DND-41 (cell line): ENCODE results near the gene TSHZ2.

Experiments used
- EZH2 ChIP-seq: IDR thresholded peaks from 3 replicates; pipeline ENCODE4 v1.6.1; 2012; ENCODE audit warnings: borderline replicate concordance, low read depth, mild to moderate bottlenecking, moderate library complexity, low read length, inconsistent platforms; ENCODE audit not compliant: severe bottlenecking
- TF ChIP-seq, protein P1 (sequence below): IDR thresholded peaks from 2 replicates; pipeline ENCODE4 v1.5.1; 2012; ENCODE audit warnings: borderline replicate concordance, low read length, moderate library complexity, mild to moderate bottlenecking; ENCODE audit not compliant: poor library complexity, severe bottlenecking; ENCODE audit errors: extremely low read depth

DNA sequence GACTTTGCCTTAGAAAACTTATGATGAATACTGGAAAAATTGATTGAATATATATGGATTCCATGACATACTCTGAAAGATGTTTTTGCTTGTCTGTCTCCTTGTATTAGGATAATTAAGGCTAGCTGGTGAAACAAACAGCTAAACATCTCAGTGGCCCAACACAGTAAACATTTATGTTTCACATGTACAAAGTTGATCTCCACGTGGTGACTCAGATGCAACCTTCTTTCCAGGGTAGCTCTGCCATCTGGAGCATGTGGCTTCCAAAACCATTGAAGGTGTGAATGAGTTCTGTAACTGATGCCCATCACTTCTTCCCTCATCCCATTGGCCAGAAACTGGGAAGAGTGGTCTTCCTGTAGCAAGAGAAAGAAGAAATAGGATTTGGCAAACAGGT, 196.3 kb downstream of the TSHZ2 start:
- TF ChIP-seq, protein P1, sequence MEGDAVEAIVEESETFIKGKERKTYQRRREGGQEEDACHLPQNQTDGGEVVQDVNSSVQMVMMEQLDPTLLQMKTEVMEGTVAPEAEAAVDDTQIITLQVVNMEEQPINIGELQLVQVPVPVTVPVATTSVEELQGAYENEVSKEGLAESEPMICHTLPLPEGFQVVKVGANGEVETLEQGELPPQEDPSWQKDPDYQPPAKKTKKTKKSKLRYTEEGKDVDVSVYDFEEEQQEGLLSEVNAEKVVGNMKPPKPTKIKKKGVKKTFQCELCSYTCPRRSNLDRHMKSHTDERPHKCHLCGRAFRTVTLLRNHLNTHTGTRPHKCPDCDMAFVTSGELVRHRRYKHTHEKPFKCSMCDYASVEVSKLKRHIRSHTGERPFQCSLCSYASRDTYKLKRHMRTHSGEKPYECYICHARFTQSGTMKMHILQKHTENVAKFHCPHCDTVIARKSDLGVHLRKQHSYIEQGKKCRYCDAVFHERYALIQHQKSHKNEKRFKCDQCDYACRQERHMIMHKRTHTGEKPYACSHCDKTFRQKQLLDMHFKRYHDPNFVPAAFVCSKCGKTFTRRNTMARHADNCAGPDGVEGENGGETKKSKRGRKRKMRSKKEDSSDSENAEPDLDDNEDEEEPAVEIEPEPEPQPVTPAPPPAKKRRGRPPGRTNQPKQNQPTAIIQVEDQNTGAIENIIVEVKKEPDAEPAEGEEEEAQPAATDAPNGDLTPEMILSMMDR: no peak
- TF ChIP-seq EZH2: no peak
